HG02970 (cell line): Measurements from ENCODE around the gene ARHGAP26.

ENCODE experiments used
- ATAC-seq: cut with Tn5 transposase; IDR thresholded peaks from one replicate; pipeline ENCODE4 v1.9.1; 2021; ENCODE audit warnings: mild to moderate bottlenecking, moderate library complexity, moderate number of reproducible peaks; ENCODE audit not compliant: unreplicated experiment, low FRiP score

The ARHGAP26 gene

DNA sequence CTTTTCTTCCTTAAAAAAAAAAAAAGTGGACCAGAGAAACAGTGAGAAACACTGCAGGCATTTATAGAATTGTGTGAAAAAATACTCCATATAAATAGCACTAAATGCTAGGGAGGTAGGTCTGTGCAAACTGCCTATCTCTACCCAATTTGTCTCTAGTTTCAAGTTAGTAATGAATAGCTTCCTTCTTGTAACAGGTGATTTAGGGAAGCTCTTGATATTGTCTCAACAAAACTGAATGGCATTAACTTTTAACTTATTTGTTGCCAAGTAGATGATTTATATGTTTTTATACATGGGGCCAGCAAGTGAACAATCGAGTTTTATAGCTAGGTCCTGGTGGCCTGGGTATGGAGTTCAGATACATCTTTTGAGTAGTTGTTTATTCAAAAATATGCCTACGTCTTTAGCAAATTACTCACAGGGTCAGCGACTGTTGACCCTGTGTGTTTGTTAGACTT, 349.7 kb downstream of the ARHGAP26 start:
- ATAC-seq, result no peak

DNA sequence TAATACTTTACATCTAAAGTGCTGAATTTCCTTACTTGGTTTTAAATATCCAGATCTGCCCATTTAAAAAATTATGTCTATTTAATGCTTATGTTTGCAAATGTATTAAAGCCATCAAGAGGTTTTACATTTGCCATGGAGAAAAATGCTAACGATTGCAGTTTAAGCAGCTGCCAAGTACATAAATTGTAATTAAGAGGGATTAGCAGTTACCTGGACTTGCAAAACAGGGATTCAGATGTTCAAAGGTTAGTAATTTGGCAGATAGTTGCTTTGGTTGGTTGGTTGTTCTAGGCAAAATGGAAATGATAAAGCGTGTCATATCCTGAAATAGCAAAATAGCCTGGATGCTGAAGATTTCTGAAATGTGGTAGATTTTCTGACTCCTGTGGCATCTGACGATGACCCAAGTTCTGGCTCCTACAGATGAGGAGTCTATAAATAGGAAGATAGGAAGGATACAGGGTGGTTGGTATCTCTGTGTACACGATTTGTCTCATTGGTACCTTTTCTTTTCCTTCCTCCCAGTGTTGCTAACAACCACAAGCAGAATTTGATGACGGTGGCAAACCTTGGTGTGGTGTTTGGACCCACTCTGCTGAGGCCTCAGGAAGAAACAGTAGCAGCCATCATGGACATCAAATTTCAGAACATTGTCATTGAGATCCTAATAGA, 350.4 kb downstream of the ARHGAP26 start:
- ATAC-seq, result no peak

DNA sequence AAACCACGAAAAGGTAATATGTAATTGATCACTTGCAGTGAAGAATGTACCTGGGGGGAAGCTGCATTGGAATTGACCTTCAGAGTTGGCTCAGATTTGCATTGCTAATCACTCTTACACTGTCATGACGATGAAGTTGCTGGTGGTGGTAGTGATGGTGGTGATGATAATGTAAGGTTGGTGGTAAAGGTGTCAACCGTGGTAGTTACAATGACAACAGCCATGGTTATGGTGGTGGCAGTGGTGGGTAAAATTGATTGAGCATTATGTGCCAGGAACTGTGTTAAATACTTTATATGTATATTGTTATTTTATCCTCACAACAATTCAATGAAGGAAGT, 350.9 kb downstream of the ARHGAP26 start:
- no peak for ATAC-seq

DNA sequence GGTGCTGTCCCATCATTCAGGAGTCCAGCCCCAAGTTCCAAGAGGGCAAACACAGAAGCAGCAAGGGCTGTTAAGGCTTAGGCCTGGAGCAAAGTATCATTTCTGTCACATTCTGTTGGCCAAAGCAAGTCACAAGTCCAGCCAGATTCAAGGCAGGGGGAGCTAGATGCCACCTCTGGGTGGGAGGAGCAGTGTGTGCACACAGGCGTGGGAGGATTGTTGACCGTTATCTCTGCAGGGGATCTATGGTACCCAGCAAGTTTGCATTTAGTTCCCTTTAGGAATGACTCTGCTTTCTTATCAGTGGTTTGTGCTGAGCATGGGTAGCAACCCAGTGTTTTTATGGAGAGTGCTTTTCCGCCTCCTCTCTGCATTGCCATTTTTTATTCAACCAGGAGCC, 354.4 kb downstream of the ARHGAP26 start:
- no peak for ATAC-seq

DNA sequence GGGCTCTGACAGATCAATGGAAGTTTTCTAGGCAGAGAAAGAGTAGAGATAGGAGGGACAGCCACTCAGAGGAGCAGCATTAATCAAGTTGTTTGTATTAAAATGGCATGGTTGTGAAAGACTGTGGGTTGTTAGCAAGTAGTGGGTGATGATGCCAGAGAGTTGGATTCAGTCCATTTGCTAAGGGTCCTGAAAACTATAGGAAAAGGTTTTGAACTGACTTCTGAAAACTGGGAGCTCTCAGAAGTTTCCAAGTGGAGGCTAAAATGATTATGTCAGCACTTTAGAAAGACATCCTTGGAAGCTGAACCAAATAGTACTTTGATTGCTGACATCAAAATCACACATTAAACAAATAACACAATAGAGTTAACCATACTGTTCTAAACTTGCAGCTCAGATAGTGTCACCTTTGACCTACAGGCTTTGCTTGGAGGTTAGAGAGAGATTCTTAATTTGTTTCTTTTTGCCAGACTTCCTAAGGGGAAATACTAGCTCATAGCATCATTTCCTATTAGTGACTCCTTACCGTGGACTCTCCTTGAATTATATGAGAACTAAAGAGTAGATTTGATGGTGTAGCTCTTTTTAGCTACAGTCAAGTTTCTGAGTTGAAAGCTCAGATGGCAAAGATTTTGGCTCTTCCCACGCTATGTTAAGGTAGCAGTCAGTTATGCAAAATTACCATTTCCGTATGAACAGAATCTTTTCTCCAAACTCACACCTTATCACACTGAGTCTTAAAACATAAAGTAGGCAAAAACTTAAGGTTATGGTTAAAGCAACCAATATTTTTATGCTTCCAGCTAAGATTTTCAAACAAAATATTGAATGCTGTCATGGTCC, 356.2 kb downstream of the ARHGAP26 start:
- no peak for ATAC-seq

DNA sequence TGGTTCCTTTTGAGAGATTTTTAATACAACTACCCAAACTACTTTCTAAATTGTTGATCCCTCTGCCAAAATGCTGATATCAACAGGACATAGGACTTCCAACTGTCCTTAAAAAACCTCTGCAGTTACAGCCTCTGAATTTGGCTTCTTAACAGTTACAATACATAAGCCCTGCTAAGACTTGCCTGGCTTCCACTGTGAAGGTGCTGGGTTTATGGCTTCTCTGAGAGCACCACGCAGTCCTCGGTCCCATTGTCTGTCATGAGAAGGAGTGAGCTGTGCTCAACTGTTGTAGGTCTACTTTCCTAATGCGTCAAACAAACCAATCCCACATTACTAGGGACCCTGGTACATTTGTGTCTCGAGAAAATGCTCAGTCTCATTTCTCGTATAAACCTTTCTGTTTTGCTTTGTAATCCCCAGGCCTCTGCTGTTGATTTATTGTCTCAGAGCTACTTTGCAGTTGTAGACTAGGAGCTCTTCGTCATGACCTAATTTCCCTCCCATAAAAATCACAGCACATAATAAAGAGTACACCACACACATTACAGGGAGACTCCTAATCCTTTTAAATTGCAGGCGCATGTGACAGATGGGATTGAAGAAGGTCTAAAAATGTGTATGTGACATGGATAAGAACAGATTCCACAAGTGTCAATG, 358.4 kb downstream of the ARHGAP26 start:
- no peak for ATAC-seq

DNA sequence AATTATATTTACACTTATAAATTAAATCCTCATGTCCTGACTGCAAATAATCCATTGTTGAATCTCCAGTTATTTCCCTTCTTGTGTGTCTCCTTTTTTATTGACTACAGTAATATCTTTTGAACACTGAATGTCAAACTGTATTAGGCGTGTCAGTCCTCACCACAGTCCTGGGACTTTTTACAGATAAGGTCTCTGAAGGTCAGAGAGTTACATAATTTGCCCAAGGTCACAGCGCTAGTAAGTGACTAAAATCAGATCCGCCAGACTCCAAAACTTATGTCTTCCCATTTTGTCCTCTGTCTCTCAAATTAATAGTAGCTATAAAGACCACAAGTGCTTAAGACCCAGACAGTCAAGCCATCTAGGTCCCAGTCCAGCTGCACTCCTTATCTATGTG, 359.0 kb downstream of the ARHGAP26 start:
- no peak for ATAC-seq

DNA sequence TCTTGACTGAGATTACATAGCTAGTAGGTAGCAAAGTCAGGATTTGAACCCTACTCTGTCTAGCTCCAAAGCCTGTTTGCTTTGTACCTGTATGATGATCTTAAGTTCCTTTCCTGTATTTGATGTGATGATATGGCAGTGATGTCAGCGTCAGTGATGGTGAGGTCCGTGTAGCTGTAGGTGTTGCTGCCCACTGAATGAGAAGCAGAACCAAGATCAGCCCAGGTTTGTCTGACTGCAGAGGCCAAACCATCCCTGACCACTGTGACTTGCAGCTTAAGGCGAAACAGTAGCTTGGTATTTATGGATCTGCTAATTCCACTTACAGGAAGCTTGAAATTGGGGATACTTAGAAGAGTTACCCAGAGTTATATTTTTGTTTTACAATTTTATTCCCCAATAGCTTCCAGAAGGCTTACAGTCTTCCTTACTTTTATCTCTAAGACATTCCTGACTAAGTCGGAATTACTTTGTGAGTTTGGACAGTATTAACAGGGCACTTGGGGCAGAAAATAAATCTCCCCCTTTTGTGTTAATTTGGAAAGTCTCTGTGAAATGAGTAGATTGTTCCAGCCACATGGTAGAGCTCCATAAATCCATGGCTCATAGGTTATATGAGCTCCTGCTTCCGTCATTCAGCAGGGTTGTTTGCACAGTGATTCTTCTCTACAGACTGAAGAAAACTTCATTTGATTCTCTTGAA, 359.9 kb downstream of the ARHGAP26 start:
- ATAC-seq, result no peak

DNA sequence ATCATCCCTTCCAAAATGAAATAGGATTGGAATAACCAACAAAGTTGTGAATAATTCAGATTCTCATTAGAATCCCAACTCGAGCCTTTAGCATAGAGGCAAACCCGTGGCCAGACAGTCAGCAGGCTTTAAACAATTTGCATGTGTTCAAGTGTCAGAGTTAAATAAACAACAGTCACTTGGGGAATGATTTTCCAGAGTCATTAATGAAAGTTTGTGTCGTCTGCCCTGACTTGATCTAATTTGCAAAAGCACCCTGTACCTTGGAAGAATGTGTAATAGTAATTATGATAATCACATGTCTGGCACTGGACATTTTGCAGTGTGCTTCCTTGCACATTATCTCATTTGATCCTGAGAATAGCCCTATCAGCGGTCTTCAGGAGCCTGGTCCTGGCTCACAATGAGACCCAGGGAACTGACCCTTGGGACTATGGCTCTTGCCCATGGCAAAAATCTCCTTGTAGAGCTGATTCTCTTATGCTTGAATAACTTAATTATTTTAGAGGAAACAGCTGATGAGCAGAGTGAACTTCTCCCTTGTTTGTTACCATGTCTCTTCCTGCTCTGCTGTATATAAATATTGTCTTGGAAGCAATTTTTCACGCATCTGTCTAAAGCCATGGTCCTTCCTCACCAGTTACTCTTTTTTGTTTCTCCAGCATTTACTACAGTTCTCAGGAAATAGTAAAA, 360.6 kb downstream of the ARHGAP26 start:
- ATAC-seq, result no peak

DNA sequence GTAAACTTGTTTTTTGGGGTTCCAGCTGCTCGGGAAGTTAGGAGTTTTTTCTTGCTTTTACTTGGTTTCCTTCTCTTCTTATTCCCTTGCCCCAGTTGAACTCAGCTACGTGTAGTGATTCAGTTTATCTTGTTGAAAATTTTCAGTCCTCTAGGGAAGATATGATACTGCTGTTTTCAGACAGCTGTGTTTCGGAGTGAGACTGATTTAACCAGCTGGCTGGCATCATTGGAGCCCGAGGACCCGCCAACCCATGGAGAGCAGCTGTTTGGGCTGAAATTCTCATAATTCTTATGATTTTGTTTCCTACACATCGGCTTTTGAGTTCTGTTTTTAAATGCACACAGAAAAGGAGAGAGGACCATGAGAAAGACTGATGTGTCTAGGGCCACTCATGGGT, 361.8 kb downstream of the ARHGAP26 start:
- ATAC-seq, result no peak

DNA sequence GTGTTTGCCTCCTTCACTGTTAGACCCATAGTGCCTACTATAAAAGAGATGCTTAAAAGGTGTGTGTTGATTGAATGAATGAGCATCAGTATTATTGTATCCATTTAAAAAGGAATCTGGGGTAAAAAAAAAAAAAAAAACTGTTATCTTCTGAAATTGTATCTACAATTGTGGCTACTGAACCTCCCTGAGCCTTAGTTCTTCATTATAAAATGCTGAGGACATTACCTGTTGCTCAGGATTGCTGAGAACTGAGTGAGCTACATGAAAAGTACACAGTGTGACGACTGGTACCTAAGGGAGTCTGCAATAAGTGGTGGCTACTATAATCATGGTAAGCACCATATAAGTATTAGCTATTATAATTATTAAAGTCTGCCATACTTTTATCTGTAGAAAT, 362.6 kb downstream of the ARHGAP26 start:
- ATAC-seq, result no peak

DNA sequence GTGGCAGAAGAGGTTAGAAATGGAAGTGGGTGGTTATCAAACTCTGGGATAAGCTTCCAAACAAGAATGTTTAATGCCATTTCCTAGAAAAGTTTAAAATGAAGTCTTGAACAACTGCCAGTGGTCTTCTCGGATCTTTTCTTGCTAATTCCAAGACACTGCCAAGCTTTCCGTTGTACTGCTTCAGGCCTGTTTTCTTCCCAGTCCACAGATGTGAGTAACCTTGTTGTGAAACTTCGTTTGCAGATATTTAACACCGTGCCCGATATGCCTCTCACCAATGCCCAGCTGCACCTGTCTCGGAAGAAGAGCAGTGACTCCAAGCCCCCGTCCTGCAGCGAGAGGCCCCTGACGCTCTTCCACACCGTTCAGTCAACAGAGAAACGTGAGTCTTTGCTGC, 363.5 kb downstream of the ARHGAP26 start:
- ATAC-seq, result no peak

DNA sequence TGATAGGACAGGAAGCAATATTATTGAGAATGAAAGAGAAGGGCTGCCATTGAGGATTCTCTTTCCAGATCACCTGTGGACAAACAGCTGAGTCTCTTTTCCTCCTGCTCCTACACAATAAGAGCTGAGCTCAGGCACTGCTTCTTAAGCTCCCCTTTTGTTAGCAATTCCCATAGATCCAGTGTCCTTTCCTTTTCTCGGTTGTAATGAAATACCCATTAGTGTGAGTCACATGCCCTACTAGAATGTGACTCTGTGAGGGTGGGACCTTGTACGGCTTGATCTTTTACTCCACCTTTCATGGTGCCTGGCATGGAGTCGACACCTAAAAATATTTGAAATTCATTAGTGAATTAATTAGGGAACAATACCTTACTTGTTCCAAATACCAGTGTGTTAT, 364.1 kb downstream of the ARHGAP26 start:
- no peak for ATAC-seq

DNA sequence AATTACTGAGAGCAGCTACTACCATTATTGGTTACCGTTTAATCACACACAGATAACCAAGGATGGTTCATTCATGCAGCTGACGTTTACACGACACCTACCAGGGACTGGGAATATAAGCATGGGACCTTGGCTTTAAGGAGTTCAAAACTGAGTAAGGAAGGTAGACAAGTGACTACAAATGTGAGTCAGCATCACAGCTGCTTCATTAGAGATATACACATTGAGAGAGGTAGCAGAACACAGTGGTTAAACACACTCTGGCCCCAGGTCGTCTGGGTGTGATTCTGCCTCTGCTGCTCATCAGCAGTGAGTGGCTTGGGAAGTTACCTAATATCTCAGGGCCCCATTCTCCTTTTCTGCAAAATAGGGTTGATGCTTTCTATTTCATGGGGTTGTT, 364.7 kb downstream of the ARHGAP26 start:
- no peak for ATAC-seq

DNA sequence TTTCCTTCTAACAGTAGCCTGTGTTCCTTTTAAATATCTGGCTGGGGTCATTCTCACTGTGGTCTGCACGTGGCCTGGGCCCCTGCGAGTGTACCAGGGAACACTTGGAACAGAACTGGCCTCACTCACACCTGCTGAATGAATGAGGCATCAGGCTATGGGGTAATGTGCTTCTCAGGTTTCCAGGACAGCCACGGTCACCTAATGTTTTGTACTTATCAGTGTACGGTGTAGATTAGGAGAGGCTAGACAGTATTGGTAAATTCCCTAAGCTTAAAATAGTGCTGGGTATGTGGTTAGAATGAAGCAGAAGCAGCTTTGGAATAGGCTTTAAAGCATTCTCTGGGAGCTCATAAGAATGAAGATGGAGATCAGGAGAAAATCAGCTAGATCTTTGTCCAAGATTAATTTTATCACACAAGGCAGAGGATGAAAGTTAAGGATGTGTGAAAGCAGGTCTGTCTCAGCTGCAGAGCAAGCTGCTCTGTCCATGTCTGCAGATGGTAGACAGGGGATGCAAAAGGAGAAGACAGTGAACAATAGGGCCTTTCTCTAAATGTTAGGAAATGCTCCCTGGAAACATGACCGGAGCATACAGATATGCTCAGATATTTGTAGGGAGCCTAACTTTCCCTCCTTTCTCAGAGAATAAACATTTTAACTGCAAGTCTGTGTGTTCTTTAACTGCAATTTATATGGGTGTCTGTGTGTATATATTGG, 365.8 kb downstream of the ARHGAP26 start:
- no peak for ATAC-seq

DNA sequence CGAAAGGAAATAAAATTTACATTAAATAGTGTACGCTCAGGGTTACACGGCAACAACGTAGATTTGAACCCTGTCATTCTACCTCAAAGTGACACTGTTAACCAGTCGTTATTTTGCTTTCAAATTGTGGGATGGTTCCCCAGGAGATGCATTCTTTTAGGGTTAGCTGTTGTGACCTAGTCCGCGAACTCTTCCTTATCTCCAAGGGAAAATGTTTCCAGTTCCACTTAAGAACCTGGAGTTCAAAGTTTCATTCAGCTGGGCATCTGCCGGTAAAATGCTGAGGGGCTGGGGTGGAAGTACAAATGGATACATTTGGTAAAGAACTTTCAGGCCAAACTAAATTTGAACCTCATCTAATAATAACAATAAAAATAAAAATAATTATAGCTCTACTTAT, 368.7 kb downstream of the ARHGAP26 start:
- ATAC-seq, result no peak

DNA sequence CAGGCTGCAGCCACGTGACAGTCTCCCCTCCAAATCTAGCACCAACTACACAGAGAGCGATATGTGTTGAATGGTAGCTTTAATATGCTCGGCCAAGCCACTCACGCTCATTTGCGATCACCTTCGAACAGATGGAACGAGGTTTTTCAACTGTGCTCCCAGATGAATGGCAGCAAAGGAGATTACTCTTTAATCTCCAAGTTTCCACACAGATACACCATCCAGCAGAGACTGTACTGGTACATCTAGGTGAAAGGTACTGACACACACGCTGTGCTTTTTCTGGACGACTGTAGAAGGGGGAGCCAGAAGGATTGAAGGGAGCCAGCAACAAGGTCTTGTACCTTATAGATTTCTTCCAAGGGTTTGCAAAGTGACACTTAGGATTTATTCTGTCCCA, 369.4 kb downstream of the ARHGAP26 start:
- ATAC-seq, result no peak

DNA sequence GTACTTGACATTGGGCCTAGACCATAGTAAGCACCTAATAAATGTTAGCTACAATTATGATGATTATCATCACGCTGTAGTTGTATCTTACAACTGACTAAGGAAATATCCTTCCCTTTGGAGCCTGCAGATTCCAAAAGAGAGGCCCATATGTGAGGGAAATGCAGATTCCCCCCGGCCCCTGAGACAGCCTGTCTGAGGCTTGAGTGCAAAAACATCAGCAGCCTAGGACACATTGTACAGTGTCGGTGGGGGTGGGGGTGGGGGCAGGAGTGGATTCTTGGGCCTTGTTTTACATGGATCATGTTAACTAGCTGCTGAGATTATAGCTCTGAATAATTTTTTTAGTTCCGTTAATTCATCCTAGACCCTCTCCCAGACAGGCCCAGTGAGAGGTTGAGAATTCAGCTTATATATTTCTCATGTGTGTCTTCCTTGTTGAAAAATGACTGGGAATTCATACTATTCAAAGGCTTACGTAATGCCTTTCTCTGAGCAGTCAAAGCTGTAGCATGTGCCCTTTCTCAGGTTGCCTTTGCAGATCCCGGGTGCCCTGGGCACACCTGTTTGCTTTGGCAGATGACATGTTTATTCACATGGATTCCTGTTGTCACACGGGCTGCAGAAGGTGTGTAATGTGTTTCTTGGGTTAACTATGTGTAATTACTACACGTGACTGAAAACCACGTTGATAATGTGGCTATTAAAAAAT, 370.5 kb downstream of the ARHGAP26 start:
- ATAC-seq, result no peak

DNA sequence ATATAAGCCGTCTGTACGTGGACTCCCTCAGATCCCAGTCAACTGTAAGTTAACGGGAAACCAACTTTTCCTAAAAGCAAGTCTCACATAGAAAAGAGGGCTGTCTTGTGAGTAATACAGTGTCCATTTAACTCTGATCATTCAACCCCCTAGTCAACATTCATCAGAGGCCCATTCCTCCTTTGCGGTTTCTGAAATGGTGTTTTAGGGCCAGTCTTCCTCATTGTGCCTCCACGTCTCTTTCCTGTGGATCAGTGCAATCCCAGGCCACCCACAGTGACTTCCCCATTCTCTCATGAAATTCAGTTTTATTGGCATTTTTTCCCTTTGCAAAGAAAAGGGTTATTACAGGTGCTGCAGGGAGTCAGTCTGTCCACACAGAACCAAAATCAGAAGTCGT, 371.5 kb downstream of the ARHGAP26 start:
- ATAC-seq, result no peak
